ENCODE data around the gene CTNNA1.

CTNNA1 gene

DNA sequence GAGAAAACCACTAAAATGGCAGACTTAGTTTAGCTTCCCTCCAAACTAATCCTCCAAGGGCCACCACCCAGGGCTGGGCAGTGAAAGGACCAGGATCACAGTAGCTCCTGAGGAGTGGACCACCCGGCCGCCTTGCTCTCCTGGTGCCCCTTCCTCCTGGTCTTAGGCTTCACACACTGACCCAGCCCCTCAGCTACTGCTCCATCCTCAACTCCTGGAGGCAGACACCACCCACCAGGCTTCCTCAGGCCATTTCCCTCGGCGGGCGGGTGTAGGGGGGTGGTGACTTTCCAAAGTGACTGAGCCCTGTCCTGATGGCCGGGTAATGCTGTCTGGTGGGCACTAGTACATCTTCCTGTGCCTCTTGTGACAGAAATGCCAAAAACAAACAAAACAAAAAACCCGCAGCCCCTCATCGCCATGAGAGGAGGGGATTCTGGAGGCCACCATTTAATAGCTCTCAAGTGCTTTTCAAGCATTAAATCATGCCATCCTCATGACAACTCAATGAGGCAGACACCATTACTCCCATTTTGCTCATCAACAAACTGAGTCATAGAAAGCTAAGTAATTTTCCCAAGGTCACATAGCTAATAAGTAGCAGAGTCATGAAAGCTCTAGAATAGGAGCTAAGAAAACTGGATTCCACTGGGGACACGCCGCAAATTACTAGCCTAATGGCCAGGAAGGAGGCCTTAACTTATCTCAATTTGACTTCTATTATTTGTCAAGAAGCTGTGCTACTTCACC, 213.2 kb downstream of the CTNNA1 start:
- DNase-seq (ENCODE audit: low read depth): no peak

DNA sequence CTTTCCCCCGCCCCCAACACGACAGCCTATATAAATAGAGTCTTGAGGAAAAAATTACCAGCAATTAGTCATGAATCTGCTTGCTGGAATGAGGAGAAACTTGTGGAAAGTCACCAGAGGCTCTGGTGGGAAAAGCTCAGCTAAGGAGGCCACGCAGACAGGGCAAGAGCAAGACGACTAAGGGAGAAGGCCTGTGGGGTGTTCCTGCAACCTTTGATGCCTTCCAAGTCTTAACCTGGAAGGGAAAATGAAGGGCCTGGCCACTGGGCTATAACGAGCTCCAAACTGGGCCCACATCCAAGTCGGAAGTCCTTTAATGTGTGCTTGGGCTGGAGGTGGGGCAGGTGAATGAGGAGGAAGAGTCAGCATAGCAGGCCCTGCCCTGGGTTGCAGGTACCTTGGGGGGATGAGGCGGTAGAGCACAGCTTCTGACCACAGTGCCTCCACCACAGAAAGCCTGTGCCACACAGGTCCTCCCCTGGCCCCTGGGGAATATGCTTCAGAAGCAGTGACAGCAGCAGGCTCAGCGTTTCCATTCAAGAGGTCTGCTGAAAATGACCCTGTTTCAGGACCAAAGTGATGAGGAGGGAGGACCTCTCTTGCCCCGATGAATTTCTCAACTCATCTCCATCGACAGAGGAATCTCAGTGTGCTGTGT, 214.7 kb downstream of the CTNNA1 start:
- no peak for DNase-seq (ENCODE audit: low read depth)

DNA sequence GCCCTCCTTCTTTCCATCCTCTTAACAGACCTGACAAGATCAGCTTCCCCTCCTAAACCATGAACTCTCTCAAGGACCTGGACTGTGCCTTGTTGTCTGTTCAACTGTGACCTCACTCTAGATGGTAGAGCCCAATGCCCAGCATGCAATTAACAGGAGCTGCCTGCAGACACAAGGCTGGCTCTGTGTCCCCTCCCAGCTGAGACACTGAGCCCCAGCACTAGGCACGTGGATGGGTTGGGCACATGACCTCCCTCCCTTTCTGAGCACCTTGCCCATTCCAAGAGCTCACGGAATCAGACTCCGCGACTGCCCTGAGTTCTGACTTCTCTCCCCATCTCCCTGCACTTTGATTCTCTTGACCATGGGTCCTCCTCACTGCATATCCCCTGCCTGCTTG, 215.4 kb downstream of the CTNNA1 start:
- no peak for DNase-seq (ENCODE audit: low read depth)

DNA sequence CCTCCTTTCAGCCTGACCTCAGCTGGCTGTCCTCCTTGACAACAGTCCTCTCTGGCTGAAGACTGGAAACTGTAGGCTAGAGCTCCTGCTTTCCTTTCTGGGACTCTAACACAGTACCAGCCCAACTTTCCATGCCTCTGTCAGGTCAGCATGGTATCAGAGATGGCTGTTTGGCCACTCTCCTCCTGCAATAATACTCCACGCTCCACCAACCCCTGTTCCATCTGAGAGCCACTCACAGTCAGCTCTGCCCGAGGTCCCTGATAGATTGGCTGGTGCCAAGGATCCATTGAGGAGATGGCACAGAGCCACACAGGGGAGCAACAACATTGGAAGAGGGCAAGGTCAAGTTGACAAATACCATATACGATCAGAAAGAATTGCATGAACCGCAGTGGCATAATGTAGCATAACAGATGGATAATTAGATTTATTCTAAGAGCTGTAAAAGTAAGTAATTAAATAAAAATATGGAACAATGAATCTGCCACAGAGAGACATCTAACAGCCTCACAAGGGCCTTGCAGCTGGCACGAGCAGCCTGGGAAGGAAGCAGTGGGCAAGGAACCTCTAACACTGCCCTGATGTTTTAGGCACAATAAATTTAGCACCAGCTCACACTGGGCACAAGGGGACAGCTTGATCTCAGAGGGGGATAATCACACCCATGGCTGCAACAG, 216.2 kb downstream of the CTNNA1 start:
- no peak for DNase-seq (ENCODE audit: low read depth)

DNA sequence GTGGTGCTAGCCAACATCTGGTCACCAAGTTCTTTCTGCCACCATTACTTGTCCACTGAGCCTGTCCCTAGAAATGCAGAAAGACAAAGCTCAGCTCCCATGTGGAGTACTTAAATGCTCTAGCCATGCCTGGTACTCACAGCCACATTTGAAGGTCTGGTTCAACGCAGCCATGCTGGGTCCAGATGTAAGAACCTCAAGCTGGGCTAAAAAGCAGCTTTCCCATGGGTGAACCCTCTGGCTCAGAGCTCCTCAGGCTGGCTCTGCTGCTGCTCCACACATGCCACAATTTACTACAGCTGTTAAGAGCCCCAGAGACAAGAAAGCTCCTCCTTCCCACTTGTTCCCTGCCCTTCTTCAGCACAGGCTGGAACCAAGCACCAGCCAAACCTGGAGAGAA, 219.0 kb downstream of the CTNNA1 start:
- DNase-seq (ENCODE audit: low read depth): peak; percentile 38

DNA sequence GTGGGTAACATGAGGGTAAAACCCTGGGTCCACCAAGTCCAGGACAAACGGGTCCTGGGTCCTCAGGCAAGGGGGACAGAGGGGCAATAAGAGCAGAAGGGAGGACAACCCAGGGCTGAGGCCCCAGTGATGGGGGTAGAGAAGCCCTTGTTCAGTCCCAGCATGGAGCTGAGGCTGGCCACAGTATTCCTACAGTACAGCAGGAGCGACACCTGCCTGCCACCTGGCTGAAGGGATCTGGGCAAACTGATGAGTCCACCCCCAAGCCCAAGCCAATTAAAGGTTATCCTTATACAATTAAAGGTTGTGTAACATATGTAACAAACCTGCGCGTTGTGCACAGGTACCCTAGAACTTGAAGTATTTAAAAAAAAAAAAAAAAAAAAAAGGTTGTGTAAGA, 219.6 kb downstream of the CTNNA1 start:
- no peak for DNase-seq (ENCODE audit: low read depth)

DNA sequence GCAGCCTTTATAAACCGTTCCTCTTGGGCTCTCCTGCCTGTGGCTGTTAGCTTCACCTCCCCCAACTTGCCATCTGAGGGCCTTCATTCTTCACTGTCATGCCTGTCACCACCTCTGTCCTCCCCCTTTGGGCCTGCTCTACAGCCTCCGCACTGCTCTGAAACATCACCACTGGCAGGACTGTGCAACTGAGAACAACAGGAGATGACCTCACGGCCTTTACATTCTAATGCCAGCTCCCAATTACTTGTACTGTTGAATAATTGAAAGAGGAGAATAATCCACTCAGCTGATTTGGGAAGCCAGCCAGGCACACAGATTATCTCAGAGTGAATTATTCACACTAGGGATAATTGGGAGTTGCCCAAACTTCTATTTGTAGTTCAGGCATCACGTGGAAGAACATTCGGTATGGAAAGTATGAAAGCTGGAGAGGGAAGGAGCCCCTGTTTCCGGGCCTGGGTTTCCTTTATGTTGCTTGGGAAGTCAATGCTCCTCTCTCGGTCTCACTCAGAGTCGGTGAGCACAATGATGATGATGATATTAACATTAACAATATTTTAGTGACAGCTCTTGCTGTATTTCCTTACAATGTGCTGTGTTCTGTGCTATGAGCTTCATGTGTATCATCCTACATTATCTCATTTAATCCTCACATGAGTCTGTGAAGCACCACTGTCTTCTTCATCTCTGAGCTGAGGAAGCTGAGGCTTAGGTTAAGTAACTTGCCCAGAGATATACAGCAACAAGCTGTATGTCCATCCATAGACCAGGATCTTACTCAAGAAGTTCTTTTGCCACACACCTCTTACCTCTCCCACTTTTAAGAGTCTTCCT, 221.2 kb downstream of the CTNNA1 start:
- no peak for DNase-seq (ENCODE audit: low read depth)

DNA sequence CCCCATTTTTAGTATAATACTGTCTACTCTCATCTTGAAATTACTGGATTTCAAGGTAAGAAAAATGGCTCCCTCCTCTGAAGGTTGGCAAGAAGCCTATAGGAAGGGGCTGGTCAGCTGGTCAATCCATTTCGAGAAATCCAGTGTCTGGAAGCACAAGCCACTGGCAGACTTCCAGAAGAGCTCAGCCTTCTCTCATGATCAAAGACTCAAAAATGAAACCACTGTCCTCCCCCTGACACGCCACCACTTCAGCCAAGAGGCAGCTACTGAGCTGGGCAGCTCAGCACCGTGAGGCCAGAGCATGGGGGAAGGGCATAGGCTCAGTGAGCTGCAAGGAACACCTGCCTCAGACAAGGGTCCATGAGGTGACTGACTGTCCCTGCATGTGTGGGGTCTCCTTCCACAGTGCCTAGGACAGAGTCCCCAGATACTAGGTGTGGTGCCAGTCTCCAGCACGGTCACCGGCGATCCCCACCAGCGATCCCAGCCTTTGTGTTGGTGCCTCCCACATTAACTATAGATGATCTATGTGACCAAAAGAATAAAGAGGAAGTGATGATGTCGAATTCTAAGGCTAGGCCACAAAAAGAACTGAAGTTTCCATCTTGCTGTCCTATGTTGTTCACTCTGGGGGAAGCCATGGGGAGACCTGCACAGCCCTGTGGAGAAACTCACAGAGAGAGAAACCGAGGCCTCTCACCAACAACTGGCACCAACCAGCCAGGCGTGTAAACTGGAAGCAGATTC, 222.0 kb downstream of the CTNNA1 start:
- DNase-seq (ENCODE audit: low read depth): peak; percentile 65

DNA sequence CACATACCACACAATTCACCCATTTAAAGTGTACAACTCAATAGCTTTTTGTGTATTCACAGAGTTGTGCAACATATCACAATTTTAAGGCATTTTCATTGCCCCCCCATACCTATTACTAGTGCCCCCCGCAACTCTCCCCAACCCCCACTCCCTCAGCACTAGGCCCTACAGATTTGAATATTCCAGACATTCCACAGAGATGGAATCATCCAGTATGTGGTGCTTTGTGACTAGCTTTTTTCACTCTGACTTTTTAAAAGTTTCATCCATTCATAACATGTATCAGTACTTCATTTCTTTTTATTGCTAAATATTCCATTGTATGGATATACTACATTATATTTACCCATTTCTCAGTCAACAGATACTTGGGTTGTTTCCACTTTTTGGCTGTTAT, 224.9 kb downstream of the CTNNA1 start:
- DNase-seq (ENCODE audit: low read depth): no peak

DNA sequence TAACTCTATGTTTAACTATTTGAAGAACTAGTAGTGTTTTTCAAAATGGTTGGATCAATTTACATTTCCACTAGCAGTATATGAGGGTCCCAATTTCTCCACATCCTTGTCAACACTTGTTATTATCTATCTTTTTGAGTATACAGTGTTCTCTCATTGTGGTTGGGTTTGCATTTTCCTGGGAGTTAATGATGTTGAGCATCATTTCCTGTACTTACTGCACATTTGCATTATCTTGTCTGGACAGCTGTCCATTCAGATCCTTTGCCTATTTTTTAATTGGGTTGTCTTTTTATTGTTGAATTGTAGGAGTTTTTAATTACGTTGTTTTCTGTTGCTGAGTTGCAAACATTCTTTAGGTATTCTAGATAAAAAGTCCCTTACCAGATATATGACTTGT, 225.4 kb downstream of the CTNNA1 start:
- DNase-seq (ENCODE audit: low read depth): no peak

DNA sequence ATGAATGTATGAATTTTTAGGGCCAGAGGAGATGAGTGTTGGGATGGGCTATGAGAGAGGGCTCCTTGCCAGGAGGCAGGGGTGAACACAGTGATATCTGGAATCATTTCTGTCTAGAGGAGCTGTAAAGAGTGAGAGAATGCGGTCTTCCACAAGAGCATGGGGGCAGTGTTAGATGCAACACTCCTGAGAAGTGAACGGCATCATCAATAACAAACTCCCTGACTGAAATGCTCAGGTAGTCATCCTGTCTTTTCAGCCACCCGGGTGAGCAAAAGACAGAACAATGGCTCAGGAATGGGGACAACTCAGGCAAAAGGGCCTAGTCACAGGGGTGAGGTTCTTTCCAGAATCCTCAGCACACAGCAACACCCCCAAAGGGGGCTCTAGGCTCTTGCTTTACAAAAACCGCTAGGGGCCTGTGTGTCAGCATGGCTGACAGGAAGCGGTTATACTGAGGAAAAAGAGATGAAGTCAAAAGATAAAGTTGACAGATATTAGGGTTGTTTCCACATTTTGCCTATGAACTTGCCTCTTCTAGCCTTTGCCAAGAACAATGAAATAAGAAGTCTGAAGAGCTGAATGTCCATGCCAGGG, 226.6 kb downstream of the CTNNA1 start:
- no peak for DNase-seq (ENCODE audit: low read depth)

DNA sequence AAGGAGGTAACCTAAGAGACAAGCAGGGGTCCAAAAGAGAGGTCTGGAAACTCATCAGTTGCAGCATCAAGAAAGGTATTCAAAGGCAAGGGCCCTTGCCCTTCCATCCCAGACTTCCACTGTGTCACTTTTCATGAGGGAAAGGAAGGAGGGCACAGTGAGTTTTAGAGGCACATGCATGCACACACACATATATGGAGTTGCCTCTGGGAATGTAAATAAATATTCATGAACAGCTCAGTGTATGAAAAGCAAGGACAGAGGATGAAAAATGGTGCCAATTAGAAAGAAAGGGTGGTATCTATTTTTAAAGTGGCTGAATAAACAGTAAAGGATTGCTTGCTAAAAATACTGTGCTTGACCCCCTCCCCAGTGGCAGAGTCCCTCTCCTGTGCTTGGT, 227.2 kb downstream of the CTNNA1 start:
- no peak for DNase-seq (ENCODE audit: low read depth)

DNA sequence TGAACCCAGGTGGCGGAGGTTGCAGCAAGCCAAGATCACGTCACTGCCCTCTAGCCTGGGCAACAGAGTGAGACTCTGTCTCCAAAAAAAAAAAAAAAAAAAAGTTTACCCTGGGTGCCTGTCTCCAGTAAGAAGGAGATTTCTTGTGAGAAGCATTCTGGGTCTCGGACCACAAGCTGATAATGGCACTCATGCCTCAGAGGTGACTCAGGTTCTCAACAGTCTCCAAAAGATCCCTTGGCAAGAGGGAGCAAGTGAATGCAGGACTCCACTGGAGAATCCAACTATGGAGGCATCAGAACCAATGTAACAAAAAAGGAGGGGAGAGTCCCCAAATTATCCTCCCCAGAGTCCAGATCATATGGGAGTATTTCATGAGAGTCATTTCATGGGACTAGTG, 227.9 kb downstream of the CTNNA1 start:
- peak; percentile 37 for DNase-seq (ENCODE audit: low read depth)

DNA sequence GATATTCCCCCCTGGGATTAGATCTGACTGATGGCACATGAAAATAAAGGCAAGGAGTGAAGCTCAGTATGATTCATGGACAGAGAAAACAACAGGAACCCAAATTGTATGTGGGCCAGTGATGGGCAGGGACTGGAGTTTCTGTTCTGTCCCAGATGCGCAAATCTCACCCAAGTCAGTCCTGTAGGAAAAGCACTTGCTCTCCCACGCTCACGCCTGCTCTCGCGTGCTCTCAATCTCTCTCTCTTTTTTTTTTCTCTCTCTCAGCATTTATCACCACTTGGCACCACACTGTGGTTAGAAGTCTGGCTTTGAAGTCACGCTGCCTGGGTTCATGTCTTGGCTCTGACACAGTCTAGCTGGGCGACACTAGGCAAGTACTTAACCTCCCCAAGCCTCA, 228.4 kb downstream of the CTNNA1 start:
- DNase-seq (ENCODE audit: low read depth): no peak

DNA sequence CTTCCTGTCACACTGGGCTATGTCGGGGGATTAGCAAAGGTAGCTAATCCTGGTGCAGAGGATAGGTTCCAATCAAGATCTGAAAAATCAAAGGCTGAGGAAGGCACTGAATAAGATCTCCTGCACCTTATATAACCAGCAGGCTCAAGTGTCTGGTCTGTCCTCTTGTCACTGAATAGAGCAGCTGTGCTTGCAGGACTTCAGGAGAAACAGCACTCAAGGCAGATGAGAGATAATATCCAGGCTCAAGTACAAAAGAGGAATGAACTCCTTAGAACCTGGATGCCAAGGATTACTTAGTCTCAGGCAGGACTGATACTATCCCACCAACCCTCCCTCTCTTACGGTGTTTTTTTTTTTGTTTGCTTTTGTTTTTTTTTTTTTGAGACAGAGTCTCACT, 230.8 kb downstream of the CTNNA1 start:
- no peak for DNase-seq (ENCODE audit: low read depth)
